Measurements from ENCODE around the gene AKAP11. TPM values are rescaled to one million over a fixed set of nuclear protein-coding genes. Genes with fewer than 3 reads are reported as not detected.

Gene AKAP11
- total and polyA plus RNA-seq, 9 of the 15 experiments (the other 6 are each of a cell fraction or from before 2014, with no cell fraction given) = 2.2 to 31.3 (median 10.9) TPM

GRCh38 chr13:42272115-42272803, at the start of gene AKAP11 (continued):
- TF ChIP-seq ATF6 (CRISPR knock-in tag; IDR thresholded peaks at IDR 0.05) (no peak), HNRNPLL (IDR thresholded peaks at IDR 0.05; ENCODE audit: low read depth, low read length, poor library complexity, severe bottlenecking) (peak; percentile 76), PHF21A (IDR thresholded peaks at IDR 0.05; ENCODE audit: borderline replicate concordance, low read depth) (no peak), FOXP4 (CRISPR knock-in tag; IDR thresholded peaks at IDR 0.05; ENCODE audit: borderline replicate concordance) (peak; percentile 49; the same call in 1 of the 2 replicates), ZNF140 (CRISPR knock-in tag; IDR thresholded peaks at IDR 0.05) (no peak), TEAD1 (CRISPR knock-in tag; IDR thresholded peaks at IDR 0.05) (0 out of 4 replicates have a peak, but pooled peaks of 1 of the 2 experiments have one; percentile 15), ZNF239 (CRISPR knock-in tag; IDR thresholded peaks at IDR 0.05) (no peak), MTA3 (IDR thresholded peaks at IDR 0.05; ENCODE audit: borderline replicate concordance) (0 out of 2 replicates have a peak, but pooled peaks have one; percentile 13), ZNF655 (CRISPR knock-in tag; IDR thresholded peaks at IDR 0.05) (no peak), ZNF263 (CRISPR knock-in tag; IDR thresholded peaks at IDR 0.05; ENCODE audit: borderline replicate concordance) (peak; percentile 97), SNAPC5 (CRISPR knock-in tag; IDR thresholded peaks at IDR 0.05) (no peak), RERE (CRISPR knock-in tag; IDR thresholded peaks at IDR 0.05; ENCODE audit: borderline replicate concordance) (no peak; the same call in 1 of the 2 replicates), FOXK1 (CRISPR knock-in tag; IDR thresholded peaks at IDR 0.05; ENCODE audit: borderline replicate concordance) (no peak)

All from K562 (cell line).